ENCODE data around the gene DXO. TPM values are rescaled to one million over a fixed set of nuclear protein-coding genes. Genes with fewer than 3 reads are reported as not detected.

The DXO gene
- total and polyA plus RNA-seq, 2 of the 13 experiments (the other 11 are each of a cell fraction or from before 2014, with no cell fraction given): 18.6 to 26.2 TPM

DNA sequence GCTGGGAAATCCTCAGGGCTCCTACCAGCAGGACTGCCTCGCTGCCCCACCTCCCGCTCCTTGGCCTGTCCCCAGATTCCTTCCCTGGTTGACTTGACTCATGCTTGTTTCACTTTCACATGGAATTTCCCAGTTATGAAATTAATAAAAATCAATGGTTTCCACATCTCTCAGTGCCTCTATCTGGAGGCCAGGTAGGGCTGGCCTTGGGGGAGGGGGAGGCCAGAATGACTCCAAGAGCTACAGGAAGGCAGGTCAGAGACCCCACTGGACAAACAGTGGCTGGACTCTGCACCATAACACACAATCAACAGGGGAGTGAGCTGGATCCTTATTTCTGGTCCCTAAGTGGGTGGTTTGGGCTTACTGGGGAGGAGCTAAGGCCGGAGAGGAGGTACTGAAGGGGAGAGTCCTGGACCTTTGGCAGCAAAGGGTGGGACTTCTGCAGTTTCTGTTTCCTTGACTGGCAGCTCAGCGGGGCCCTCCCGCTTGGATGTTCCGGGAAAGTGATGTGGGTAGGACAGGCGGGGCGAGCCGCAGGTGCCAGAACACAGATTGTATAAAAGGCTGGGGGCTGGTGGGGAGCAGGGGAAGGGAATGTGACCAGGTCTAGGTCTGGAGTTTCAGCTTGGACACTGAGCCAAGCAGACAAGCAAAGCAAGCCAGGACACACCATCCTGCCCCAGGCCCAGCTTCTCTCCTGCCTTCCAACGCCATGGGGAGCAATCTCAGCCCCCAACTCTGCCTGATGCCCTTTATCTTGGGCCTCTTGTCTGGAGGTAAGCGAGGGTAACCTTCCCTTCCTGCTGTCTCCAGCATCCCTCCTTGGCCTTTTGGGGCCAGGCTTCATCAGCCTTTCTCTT is 26.2 kb downstream of the DXO start, which contains the start of gene CFB (continued):
- TF ChIP-seq, protein P1, sequence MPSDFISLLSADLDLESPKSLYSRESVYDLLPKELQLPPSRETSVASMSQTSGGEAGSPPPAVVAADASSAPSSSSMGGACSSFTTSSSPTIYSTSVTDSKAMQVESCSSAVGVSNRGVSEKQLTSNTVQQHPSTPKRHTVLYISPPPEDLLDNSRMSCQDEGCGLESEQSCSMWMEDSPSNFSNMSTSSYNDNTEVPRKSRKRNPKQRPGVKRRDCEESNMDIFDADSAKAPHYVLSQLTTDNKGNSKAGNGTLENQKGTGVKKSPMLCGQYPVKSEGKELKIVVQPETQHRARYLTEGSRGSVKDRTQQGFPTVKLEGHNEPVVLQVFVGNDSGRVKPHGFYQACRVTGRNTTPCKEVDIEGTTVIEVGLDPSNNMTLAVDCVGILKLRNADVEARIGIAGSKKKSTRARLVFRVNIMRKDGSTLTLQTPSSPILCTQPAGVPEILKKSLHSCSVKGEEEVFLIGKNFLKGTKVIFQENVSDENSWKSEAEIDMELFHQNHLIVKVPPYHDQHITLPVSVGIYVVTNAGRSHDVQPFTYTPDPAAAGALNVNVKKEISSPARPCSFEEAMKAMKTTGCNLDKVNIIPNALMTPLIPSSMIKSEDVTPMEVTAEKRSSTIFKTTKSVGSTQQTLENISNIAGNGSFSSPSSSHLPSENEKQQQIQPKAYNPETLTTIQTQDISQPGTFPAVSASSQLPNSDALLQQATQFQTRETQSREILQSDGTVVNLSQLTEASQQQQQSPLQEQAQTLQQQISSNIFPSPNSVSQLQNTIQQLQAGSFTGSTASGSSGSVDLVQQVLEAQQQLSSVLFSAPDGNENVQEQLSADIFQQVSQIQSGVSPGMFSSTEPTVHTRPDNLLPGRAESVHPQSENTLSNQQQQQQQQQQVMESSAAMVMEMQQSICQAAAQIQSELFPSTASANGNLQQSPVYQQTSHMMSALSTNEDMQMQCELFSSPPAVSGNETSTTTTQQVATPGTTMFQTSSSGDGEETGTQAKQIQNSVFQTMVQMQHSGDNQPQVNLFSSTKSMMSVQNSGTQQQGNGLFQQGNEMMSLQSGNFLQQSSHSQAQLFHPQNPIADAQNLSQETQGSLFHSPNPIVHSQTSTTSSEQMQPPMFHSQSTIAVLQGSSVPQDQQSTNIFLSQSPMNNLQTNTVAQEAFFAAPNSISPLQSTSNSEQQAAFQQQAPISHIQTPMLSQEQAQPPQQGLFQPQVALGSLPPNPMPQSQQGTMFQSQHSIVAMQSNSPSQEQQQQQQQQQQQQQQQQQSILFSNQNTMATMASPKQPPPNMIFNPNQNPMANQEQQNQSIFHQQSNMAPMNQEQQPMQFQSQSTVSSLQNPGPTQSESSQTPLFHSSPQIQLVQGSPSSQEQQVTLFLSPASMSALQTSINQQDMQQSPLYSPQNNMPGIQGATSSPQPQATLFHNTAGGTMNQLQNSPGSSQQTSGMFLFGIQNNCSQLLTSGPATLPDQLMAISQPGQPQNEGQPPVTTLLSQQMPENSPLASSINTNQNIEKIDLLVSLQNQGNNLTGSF (CRISPR knock-in tag; IDR thresholded peaks at IDR 0.05): 0 out of 2 replicates have a peak, but pooled peaks have one; percentile 2
- TF ChIP-seq POLR2AphosphoS2 (IDR thresholded peaks at IDR 0.05; ENCODE audit: low read depth, low read length): peak; percentile 32; the same call in 1 of the 2 replicates
- TF ChIP-seq KLF15 (CRISPR knock-in tag; IDR thresholded peaks at IDR 0.05; ENCODE audit: borderline replicate concordance): no peak; the same call in 1 of the 2 replicates
- no peak for TF ChIP-seq GPN1 (CRISPR knock-in tag; IDR thresholded peaks at IDR 0.05; ENCODE audit: borderline replicate concordance)
- TF ChIP-seq, protein P2, sequence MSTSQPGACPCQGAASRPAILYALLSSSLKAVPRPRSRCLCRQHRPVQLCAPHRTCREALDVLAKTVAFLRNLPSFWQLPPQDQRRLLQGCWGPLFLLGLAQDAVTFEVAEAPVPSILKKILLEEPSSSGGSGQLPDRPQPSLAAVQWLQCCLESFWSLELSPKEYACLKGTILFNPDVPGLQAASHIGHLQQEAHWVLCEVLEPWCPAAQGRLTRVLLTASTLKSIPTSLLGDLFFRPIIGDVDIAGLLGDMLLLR (CRISPR knock-in tag; IDR thresholded peaks at IDR 0.05): no peak
- TF ChIP-seq MYNN (CRISPR knock-in tag; IDR thresholded peaks at IDR 0.05; ENCODE audit: low read depth): no peak
- TF ChIP-seq, protein P3, sequence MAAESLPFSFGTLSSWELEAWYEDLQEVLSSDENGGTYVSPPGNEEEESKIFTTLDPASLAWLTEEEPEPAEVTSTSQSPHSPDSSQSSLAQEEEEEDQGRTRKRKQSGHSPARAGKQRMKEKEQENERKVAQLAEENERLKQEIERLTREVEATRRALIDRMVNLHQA (CRISPR knock-in tag; IDR thresholded peaks at IDR 0.05): no peak; the same call in 1 of the 2 replicates
- no peak for TF ChIP-seq ZNF773 (CRISPR knock-in tag; IDR thresholded peaks at IDR 0.05; ENCODE audit: borderline replicate concordance)
- TF ChIP-seq ZNF30 (CRISPR knock-in tag; IDR thresholded peaks at IDR 0.05): no peak
- TF ChIP-seq ZBTB7B (CRISPR knock-in tag; IDR thresholded peaks at IDR 0.05): peak; percentile 92
- TF ChIP-seq ZNF550 (CRISPR knock-in tag; IDR thresholded peaks at IDR 0.05; ENCODE audit: borderline replicate concordance): no peak
- TF ChIP-seq ZBTB42 (CRISPR knock-in tag; IDR thresholded peaks at IDR 0.05): peak; percentile 70; the same call in 1 of the 2 replicates
- TF ChIP-seq, protein P4, sequence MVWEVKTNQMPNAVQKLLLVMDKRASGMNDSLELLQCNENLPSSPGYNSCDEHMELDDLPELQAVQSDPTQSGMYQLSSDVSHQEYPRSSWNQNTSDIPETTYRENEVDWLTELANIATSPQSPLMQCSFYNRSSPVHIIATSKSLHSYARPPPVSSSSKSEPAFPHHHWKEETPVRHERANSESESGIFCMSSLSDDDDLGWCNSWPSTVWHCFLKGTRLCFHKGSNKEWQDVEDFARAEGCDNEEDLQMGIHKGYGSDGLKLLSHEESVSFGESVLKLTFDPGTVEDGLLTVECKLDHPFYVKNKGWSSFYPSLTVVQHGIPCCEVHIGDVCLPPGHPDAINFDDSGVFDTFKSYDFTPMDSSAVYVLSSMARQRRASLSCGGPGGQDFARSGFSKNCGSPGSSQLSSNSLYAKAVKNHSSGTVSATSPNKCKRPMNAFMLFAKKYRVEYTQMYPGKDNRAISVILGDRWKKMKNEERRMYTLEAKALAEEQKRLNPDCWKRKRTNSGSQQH (CRISPR knock-in tag; IDR thresholded peaks at IDR 0.05; ENCODE audit: low read depth): peak; percentile 79
- TF ChIP-seq ZNF17 (CRISPR knock-in tag; IDR thresholded peaks at IDR 0.05): no peak
- peak; percentile 100 for TF ChIP-seq RXRA (CRISPR knock-in tag; IDR thresholded peaks at IDR 0.05)
- TF ChIP-seq ZNF207 (IDR thresholded peaks at IDR 0.05; ENCODE audit: borderline replicate concordance): no peak
- no peak for TF ChIP-seq ZNF484 (CRISPR knock-in tag; IDR thresholded peaks at IDR 0.05; ENCODE audit: borderline replicate concordance, low read depth)
- TF ChIP-seq BCL6 (CRISPR knock-in tag; IDR thresholded peaks at IDR 0.05): peak; percentile 80
- TF ChIP-seq ESRRA (CRISPR knock-in tag; IDR thresholded peaks at IDR 0.05; ENCODE audit: low read depth): peak; percentile 73
- TF ChIP-seq, protein P5, sequence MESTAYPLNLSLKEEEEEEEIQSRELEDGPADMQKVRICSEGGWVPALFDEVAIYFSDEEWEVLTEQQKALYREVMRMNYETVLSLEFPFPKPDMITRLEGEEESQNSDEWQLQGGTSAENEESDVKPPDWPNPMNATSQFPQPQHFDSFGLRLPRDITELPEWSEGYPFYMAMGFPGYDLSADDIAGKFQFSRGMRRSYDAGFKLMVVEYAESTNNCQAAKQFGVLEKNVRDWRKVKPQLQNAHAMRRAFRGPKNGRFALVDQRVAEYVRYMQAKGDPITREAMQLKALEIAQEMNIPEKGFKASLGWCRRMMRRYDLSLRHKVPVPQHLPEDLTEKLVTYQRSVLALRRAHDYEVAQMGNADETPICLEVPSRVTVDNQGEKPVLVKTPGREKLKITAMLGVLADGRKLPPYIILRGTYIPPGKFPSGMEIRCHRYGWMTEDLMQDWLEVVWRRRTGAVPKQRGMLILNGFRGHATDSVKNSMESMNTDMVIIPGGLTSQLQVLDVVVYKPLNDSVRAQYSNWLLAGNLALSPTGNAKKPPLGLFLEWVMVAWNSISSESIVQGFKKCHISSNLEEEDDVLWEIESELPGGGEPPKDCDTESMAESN (CRISPR knock-in tag; conservative IDR thresholded peaks at IDR 0.05): no peak

All from HepG2 (cell line).